ENCODE results near the gene SEC14L1.

Gene SEC14L1

DNA sequence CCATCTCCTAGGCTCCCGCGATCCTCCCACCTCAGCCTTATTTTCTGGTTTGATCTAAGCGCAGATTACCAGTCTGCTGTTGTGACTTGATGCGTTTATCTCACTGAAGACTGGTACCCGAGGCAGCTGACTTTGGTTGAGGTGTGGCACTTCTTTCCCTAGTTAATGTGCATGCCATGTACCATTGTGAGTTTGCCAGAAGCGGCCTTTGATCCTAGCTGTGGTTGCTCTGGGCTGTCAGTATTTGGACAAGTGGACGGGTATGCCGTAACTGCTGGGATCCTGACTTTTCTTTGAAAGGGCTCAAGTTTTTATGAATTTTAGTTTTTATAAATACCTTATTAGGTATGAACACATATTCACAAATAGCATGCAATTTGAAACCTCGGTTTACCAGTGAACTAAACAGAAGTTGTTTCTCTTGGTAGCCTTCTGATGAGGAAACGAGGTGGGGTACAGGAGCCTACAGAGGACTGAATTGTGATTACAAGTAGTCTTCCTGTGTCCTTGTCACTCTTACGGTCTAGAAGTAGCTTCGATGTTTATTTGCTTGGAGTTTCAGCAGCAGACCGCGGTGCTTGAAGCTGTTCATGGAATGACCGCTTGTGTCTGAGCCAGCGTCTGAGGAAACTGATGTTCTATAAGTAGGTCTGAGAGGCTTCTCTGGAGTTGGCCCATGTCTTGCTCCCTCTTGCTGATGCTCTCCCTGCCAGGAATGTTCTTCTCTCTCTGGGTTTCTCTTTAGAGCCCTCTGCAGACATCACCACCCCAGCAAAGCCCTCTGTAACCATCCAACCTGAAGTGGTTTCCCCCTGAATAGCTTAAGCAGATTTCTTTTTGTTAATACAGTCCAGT is 40.0 kb downstream of the SEC14L1 start:
- Histone ChIP-seq H2BK5ac (ENCODE audit: low read depth, low read length, poor library complexity, severe bottlenecking) (no peak overlapping the region), H2AFZ (ENCODE audit: low read depth, low read length) (no peak overlapping the region), H3K27me3 (ENCODE audit: control insufficient read depth in 1 of 2, insufficient read depth in 1 of 2, low read length in 2 of 2) (no peaks in the 10 kb centered on the region), H3K23ac (ENCODE audit: low read length in 2 of 2) (no peak overlapping the region), H2BK15ac (ENCODE audit: low read depth, poor library complexity, severe bottlenecking) (no peak overlapping the region), H3K4ac (ENCODE audit: low read depth in 1 of 2, low read length in 2 of 2) (no peak overlapping the region), H3K4me2 (ENCODE audit: low read length, poor library complexity, severe bottlenecking) (no peak overlapping the region), H2BK12ac (ENCODE audit: low read length in 2 of 2) (no peak overlapping the region), H3K36me3 (ENCODE audit: control insufficient read depth in 1 of 2, insufficient read depth in 2 of 2, low read depth in 1 of 2, low read length in 2 of 2) (peaks cover 13 to 23% of the 10 kb centered on the region in 2 experiments), H3K4me1 (ENCODE audit: control insufficient read depth, insufficient read depth, low read depth, low read length) (peaks cover 14% of the 10 kb centered on the region), H3K14ac (ENCODE audit: low read length in 2 of 2) (peak overlapping the region in 1 of 2 experiments; percentile 22), H2AK5ac (ENCODE audit: low read length, severe bottlenecking) (no peak overlapping the region), H3K4me3 (ENCODE audit: insufficient read depth in 1 of 2, low read depth in 1 of 2, low read length in 2 of 2) (no peak overlapping the region), H3K9ac (ENCODE audit: low read length) (no peak overlapping the region), H3K9me3 (ENCODE audit: control insufficient read depth, low read length) (no peaks in the 10 kb centered on the region), H3K27ac (ENCODE audit: low read length, poor library complexity, severe bottlenecking) (no peak overlapping the region), H3K79me1 (replicated peaks; ENCODE audit: low read length, poor library complexity, severe bottlenecking) (no peaks in the 10 kb centered on the region), H4K8ac (ENCODE audit: low read length) (no peak overlapping the region), H4K91ac (ENCODE audit: low read length) (no peak overlapping the region), H2BK120ac (ENCODE audit: low read depth, low read length) (no peak overlapping the region), H3K18ac (ENCODE audit: low read depth in 1 of 2, low read length in 2 of 2) (no peak overlapping the region)
- WGBS = 98% methylated on average over 14 of the region's 16 CpGs
- no peak for DNase-seq

GRCh38 chr17:77182205-77183172 is 41.7 kb downstream of the SEC14L1 start:
- Histone ChIP-seq H3K18ac (ENCODE audit: low read depth in 1 of 2, low read length in 2 of 2) (no peak overlapping the region), H3K27ac (ENCODE audit: low read length, poor library complexity, severe bottlenecking) (no peak overlapping the region), H3K79me1 (replicated peaks; ENCODE audit: low read length, poor library complexity, severe bottlenecking) (no peaks in the 10 kb centered on the region), H3K4me3 (ENCODE audit: insufficient read depth in 1 of 2, low read depth in 1 of 2, low read length in 2 of 2) (no peak overlapping the region), H2BK12ac (ENCODE audit: low read length in 2 of 2) (no peak overlapping the region), H3K23ac (ENCODE audit: low read length in 2 of 2) (no peak overlapping the region), H2BK5ac (ENCODE audit: low read depth, low read length, poor library complexity, severe bottlenecking) (peak overlapping the region; percentile 40), H3K4me1 (ENCODE audit: control insufficient read depth, insufficient read depth, low read depth, low read length) (peaks cover 20% of the 10 kb centered on the region), H3K27me3 (ENCODE audit: control insufficient read depth in 1 of 2, insufficient read depth in 1 of 2, low read length in 2 of 2) (no peaks in the 10 kb centered on the region), H3K14ac (ENCODE audit: low read length in 2 of 2) (no peak overlapping the region), H3K9me3 (ENCODE audit: control insufficient read depth, low read length) (no peaks in the 10 kb centered on the region), H3K9ac (ENCODE audit: low read length) (no peak overlapping the region), H2BK15ac (ENCODE audit: low read depth, poor library complexity, severe bottlenecking) (no peak overlapping the region), H2AFZ (ENCODE audit: low read depth, low read length) (no peak overlapping the region), H2BK120ac (ENCODE audit: low read depth, low read length) (no peak overlapping the region), H3K4me2 (ENCODE audit: low read length, poor library complexity, severe bottlenecking) (no peak overlapping the region), H2AK5ac (ENCODE audit: low read length, severe bottlenecking) (no peak overlapping the region), H3K36me3 (ENCODE audit: control insufficient read depth in 1 of 2, insufficient read depth in 2 of 2, low read depth in 1 of 2, low read length in 2 of 2) (peaks cover 15 to 18% of the 10 kb centered on the region in 2 experiments), H4K8ac (ENCODE audit: low read length) (no peak overlapping the region), H4K91ac (ENCODE audit: low read length) (no peak overlapping the region), H3K4ac (ENCODE audit: low read depth in 1 of 2, low read length in 2 of 2) (no peak overlapping the region)
- DNase-seq = no peak
- 92% methylated on average over 15 of the region's 16 CpGs for WGBS

DNA sequence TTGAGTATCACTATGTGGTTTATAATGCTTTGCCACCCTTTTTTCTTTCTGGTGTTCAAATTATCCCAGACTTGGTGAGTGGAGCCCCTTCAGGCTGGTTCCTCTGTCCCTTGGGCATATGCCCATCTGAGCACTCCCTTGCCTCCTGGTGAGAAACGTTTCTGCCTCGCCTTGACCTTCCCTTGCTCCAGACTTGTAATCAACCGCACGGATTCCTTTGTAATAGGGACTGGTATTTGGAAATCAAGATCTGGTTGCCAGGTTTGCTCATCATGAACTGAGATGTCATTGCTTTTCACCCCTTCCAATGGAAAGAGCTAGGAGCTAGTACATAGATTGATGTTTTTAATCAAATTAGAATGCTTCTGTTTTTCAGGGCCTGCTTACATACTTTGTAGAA is 43.7 kb downstream of the SEC14L1 start:
- DNase-seq = no peak
- no peaks in the 10 kb centered on the region for H3K9me3 ChIP-seq (ENCODE audit: control insufficient read depth, low read length)
- H3K4me2 ChIP-seq (ENCODE audit: low read length, poor library complexity, severe bottlenecking) = no peak overlapping the region

GRCh38 chr17:77185137-77185536 is 44.4 kb downstream of the SEC14L1 start:
- WGBS = 77% methylated on average over 7 of the region's 7 CpGs
- Histone ChIP-seq H3K14ac (ENCODE audit: low read length in 2 of 2) (no peak overlapping the region), H3K9me3 (ENCODE audit: control insufficient read depth, low read length) (no peaks in the 10 kb centered on the region), H3K36me3 (ENCODE audit: control insufficient read depth in 1 of 2, insufficient read depth in 2 of 2, low read depth in 1 of 2, low read length in 2 of 2) (peaks cover 8% of the 10 kb centered on the region in 2 experiments), H3K27me3 (ENCODE audit: control insufficient read depth in 1 of 2, insufficient read depth in 1 of 2, low read length in 2 of 2) (no peaks in the 10 kb centered on the region), H3K18ac (ENCODE audit: low read depth in 1 of 2, low read length in 2 of 2) (no peak overlapping the region), H2BK5ac (ENCODE audit: low read depth, low read length, poor library complexity, severe bottlenecking) (no peak overlapping the region), H3K4ac (ENCODE audit: low read depth in 1 of 2, low read length in 2 of 2) (no peak overlapping the region), H3K9ac (ENCODE audit: low read length) (no peak overlapping the region), H2BK120ac (ENCODE audit: low read depth, low read length) (no peak overlapping the region), H2AFZ (ENCODE audit: low read depth, low read length) (no peak overlapping the region), H3K4me2 (ENCODE audit: low read length, poor library complexity, severe bottlenecking) (no peak overlapping the region), H2AK5ac (ENCODE audit: low read length, severe bottlenecking) (no peak overlapping the region), H2BK15ac (ENCODE audit: low read depth, poor library complexity, severe bottlenecking) (no peak overlapping the region), H4K91ac (ENCODE audit: low read length) (no peak overlapping the region), H3K4me3 (ENCODE audit: insufficient read depth in 1 of 2, low read depth in 1 of 2, low read length in 2 of 2) (no peak overlapping the region), H2BK12ac (ENCODE audit: low read length in 2 of 2) (no peak overlapping the region), H3K4me1 (ENCODE audit: control insufficient read depth, insufficient read depth, low read depth, low read length) (peaks cover 19% of the 10 kb centered on the region), H3K23ac (ENCODE audit: low read length in 2 of 2) (no peak overlapping the region), H3K27ac (ENCODE audit: low read length, poor library complexity, severe bottlenecking) (no peak overlapping the region), H3K79me1 (replicated peaks; ENCODE audit: low read length, poor library complexity, severe bottlenecking) (no peaks in the 10 kb centered on the region), H4K8ac (ENCODE audit: low read length) (no peak overlapping the region)
- no peak for DNase-seq

More for the DNA sequence above, 43.7 kb downstream of the SEC14L1 start:
- H3K4ac ChIP-seq (ENCODE audit: low read depth in 1 of 2, low read length in 2 of 2) = no peak overlapping the region
- no peak overlapping the region for H2AFZ ChIP-seq (ENCODE audit: low read depth, low read length)
- H3K27me3 ChIP-seq (ENCODE audit: control insufficient read depth in 1 of 2, insufficient read depth in 1 of 2, low read length in 2 of 2) = no peaks in the 10 kb centered on the region
- no peak overlapping the region for H2BK5ac ChIP-seq (ENCODE audit: low read depth, low read length, poor library complexity, severe bottlenecking)
- no peak overlapping the region for H3K14ac ChIP-seq (ENCODE audit: low read length in 2 of 2)
- no peak overlapping the region for H4K8ac ChIP-seq (ENCODE audit: low read length)
- 87% methylated on average over 4 of the region's 4 CpGs for WGBS
- H3K4me3 ChIP-seq (ENCODE audit: insufficient read depth in 1 of 2, low read depth in 1 of 2, low read length in 2 of 2) = no peak overlapping the region
- H4K91ac ChIP-seq (ENCODE audit: low read length) = no peak overlapping the region
- H3K9ac ChIP-seq (ENCODE audit: low read length) = no peak overlapping the region
- H3K23ac ChIP-seq (ENCODE audit: low read length in 2 of 2) = no peak overlapping the region
- H3K18ac ChIP-seq (ENCODE audit: low read depth in 1 of 2, low read length in 2 of 2) = no peak overlapping the region
- H2BK120ac ChIP-seq (ENCODE audit: low read depth, low read length) = no peak overlapping the region
- H3K4me1 ChIP-seq (ENCODE audit: control insufficient read depth, insufficient read depth, low read depth, low read length) = peaks cover 19% of the 10 kb centered on the region
- no peaks in the 10 kb centered on the region for H3K79me1 ChIP-seq (replicated peaks; ENCODE audit: low read length, poor library complexity, severe bottlenecking)
- H2BK12ac ChIP-seq (ENCODE audit: low read length in 2 of 2) = no peak overlapping the region
- H3K27ac ChIP-seq (ENCODE audit: low read length, poor library complexity, severe bottlenecking) = no peak overlapping the region
- no peak overlapping the region for H2AK5ac ChIP-seq (ENCODE audit: low read length, severe bottlenecking)
- H3K36me3 ChIP-seq (ENCODE audit: control insufficient read depth in 1 of 2, insufficient read depth in 2 of 2, low read depth in 1 of 2, low read length in 2 of 2) = peaks cover 8 to 11% of the 10 kb centered on the region in 2 experiments
- H2BK15ac ChIP-seq (ENCODE audit: low read depth, poor library complexity, severe bottlenecking) = no peak overlapping the region

Measured in mesenchymal stem cell (in vitro differentiated cells and primary cell).